Measurements from ENCODE around the gene CPZ.
"Not testable (repeated sequence)": the region's sequence is repeated elsewhere in the genome, so short reads cannot be mapped to it uniquely, and the experiment has no call there.

CPZ gene

GRCh38 chr4:8649631-8650361, 57.2 kb downstream of the CPZ start:
- TF ChIP-seq, protein P1, sequence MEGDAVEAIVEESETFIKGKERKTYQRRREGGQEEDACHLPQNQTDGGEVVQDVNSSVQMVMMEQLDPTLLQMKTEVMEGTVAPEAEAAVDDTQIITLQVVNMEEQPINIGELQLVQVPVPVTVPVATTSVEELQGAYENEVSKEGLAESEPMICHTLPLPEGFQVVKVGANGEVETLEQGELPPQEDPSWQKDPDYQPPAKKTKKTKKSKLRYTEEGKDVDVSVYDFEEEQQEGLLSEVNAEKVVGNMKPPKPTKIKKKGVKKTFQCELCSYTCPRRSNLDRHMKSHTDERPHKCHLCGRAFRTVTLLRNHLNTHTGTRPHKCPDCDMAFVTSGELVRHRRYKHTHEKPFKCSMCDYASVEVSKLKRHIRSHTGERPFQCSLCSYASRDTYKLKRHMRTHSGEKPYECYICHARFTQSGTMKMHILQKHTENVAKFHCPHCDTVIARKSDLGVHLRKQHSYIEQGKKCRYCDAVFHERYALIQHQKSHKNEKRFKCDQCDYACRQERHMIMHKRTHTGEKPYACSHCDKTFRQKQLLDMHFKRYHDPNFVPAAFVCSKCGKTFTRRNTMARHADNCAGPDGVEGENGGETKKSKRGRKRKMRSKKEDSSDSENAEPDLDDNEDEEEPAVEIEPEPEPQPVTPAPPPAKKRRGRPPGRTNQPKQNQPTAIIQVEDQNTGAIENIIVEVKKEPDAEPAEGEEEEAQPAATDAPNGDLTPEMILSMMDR (IDR thresholded peaks at IDR 0.05; ENCODE audit: control extremely low read depth, extremely low read depth, low read depth, missing control alignments), result no peak
- POLR2A ChIA-PET, result no interaction called here
- CTCF ChIA-PET, result interaction anchor here (0.9 kb wide), 1 partner anchor 268 kb away, joined by 3 read pairs; no protein-coding TSS in a partner anchor
- no peak for DNase-seq (ENCODE audit: extremely low spot score)

GRCh38 chr4:8651661-8652180, 59.2 kb downstream of the CPZ start:
- DNase-seq (ENCODE audit: extremely low spot score), result no peak
- TF ChIP-seq, protein P1 (IDR thresholded peaks at IDR 0.05; ENCODE audit: control extremely low read depth, extremely low read depth, low read depth, missing control alignments), result no peak
- POLR2A ChIA-PET, result no interaction called here
- CTCF ChIA-PET, result no interaction called here

DNA sequence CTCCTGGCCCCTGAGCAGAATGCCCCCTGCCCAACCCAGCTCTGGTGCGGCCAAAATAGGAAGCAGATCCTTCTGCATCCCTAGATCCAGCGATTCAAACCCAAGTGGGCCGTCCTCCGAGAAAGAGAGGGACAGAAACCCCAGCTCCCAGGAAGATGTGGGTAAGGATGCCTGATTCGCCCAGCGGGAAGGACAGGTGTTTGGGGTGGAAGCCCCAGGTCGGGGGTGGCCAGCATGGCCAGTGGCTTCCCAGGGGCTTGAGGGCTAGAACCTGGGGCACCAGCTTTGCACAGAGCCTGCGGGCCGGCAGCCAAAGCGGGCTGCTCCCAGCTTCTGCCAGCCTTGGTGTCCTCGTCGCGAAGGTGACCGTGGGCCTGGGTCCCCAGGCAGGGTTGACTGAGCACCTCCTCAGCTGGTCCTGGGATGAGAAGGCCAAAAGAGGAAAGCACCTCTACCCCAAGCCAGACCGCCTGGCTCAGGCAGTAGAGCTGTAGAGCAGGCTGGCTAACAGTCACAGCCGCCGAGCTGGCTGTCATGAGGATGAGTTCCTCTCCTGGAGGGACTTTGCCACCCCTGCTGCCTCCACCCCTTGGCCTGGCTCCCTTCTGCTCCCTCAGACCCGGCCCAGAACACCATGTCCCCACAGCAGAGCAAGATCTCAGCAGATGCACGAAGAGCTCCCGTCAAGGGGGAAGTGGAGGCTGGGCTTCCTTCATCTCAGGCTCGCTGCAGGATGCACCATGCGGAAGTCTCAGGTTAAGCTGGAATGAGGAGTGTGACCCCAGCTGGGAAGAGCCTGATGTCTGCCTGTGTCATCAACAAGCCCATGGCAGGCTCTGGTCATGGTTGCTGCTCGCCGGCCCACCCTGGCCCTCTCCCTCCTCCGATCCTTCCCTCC, 59.9 kb downstream of the CPZ start:
- no peak for DNase-seq (ENCODE audit: extremely low spot score)
- ChIA-PET POLR2A (no interaction called here), CTCF (no interaction called here)
- TF ChIP-seq, protein P1 (IDR thresholded peaks at IDR 0.05; ENCODE audit: control extremely low read depth, extremely low read depth, low read depth, missing control alignments), result no peak

GRCh38 chr4:8653326-8654000, 60.9 kb downstream of the CPZ start:
- CTCF ChIA-PET, result no interaction called here

GRCh38 chr4:8654139-8654538, 61.6 kb downstream of the CPZ start:
- CTCF ChIA-PET; POLR2A ChIA-PET; DNase-seq (ENCODE audit: extremely low spot score): not testable (repeated sequence)

More at GRCh38 chr4:8653326-8654000, 60.9 kb downstream of the CPZ start:
- TF ChIP-seq, protein P1 (IDR thresholded peaks at IDR 0.05; ENCODE audit: control extremely low read depth, extremely low read depth, low read depth, missing control alignments), result no peak
- POLR2A ChIA-PET, result no interaction called here
- DNase-seq (ENCODE audit: extremely low spot score), result no peak

DNA sequence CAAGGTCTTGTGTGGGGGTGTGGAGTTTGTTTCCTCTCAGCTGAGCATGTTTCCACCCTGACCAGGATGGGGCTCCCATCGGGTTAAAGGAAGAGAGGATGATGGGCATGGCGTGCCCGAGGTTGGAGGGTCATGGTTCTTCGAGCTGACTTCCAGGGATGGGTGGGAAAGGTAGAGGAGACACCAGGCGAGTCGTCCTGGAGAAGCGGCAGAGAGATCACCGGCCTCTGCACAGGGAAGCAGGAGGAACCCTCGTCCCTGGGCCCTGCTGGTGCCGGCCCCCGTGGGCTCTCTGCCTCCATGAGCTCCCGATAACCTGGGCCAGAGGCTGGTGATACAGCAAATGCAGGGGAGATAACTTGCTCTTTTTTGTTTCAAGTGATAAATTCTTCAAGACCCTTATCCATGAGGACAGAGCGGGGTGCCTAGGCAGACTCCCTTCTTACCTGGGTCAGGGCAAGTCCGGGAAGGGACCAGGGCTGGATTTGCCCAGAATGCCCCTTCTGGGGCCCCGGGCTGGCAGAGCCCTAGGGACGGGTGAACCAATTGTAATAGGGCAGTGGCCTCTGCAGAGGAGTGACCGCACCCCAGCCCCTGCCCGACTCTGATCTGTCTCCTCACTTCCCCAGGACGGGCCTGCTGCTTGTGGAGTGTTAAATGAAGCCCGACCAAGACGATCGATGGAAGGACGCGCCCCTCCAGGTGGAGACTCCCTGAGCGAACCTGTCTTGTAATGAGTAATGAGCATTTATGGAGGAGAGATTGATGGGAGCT, 63.0 kb downstream of the CPZ start:
- DNase-seq (ENCODE audit: extremely low spot score), result no peak
- CTCF ChIA-PET, result no interaction called here
- TF ChIP-seq, protein P1 (IDR thresholded peaks at IDR 0.05; ENCODE audit: control extremely low read depth, extremely low read depth, low read depth, missing control alignments), result no peak
- POLR2A ChIA-PET, result no interaction called here
